T-helper 1 cell treated with Interleukin-12 subunit alpha and Interleukin-12 subunit beta and Interleukin-4 antibody, amounts not matched to agents 30 μg/mL and 1 μg/mL, for 36 hours (primary cell): ENCODE data around the gene ANKRD6.

Experiments
- H3K27ac Mint-ChIP-seq: one replicate; pipeline ENCODE4 v1.8.0; 2021; ENCODE audit warnings: mild to moderate bottlenecking, mixed read lengths
- H3K27me3 Mint-ChIP-seq: one replicate; pipeline ENCODE4 v1.8.0; 2021; ENCODE audit warnings: low read depth, mixed read lengths
- H3K36me3 Mint-ChIP-seq: one replicate; pipeline ENCODE4 v1.8.0; 2021; ENCODE audit warnings: low read depth, mixed read lengths
- H3K4me1 Mint-ChIP-seq: one replicate; pipeline ENCODE4 v1.8.0; 2021; ENCODE audit warnings: low read depth, mixed read lengths
- H3K4me3 Mint-ChIP-seq: one replicate; pipeline ENCODE4 v1.8.0; 2021; ENCODE audit warnings: mild to moderate bottlenecking, moderate library complexity, mixed read lengths
- H3K9me3 Mint-ChIP-seq: one replicate; pipeline ENCODE4 v1.8.0; 2021; ENCODE audit warnings: mixed read lengths

ANKRD6 gene

DNA sequence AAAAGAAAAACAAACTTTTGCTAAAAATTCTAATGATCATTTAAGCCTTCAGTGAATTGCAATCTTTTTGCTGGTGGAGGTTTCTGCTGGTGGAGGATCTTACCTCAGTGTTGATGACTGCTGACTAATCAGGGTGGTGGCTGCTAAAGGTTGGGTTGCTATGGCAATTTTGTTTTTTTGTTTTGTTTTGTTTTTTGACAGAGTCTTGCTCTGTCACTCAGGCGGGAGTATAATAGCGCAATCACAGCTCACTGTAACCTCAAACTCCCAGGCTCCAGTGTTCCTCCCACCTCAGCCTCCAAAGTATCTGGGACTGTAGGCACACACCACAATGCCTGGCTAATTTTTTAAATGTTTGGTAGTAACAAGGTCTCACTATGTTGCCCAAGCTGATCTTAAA, 94.7 kb downstream of the ANKRD6 start:
- H3K27ac Mint-ChIP-seq: no peak overlapping the region
- H3K4me3 Mint-ChIP-seq: no peak overlapping the region
- peaks cover 4% of the 10 kb centered on the region for H3K4me1 Mint-ChIP-seq
- H3K9me3 Mint-ChIP-seq: no peaks in the 10 kb centered on the region
- no peaks in the 10 kb centered on the region for H3K27me3 Mint-ChIP-seq
- no peaks in the 10 kb centered on the region for H3K36me3 Mint-ChIP-seq

GRCh38 chr6:89528866-89529265, 95.9 kb downstream of the ANKRD6 start:
- Mint-ChIP-seq H3K27ac (no peak overlapping the region), H3K4me1 (peaks cover 4% of the 10 kb centered on the region), H3K9me3 (no peaks in the 10 kb centered on the region), H3K36me3 (no peaks in the 10 kb centered on the region), H3K4me3 (no peak overlapping the region), H3K27me3 (no peaks in the 10 kb centered on the region)

DNA sequence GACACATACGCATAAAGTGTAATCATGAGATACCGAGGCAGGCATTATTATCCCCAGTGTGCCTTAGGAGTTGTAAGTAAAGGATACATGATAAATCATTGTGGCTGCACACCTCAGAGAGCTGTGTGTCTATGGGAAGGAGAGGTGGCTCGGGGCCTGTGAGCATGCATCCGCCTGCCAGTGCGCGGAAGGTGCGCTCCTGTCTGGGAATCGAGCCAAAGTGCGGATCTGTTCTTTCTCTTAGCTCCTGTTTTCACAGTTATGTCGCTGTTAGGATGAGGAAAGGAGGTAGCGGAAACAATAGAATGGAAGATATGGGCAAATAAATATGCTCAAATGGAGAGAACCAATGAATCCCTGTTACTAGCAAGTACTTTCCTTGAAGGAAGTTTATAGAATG, 98.0 kb downstream of the ANKRD6 start:
- H3K4me3 Mint-ChIP-seq: no peak overlapping the region
- H3K27me3 Mint-ChIP-seq: no peaks in the 10 kb centered on the region
- no peak overlapping the region for H3K27ac Mint-ChIP-seq
- H3K9me3 Mint-ChIP-seq: no peaks in the 10 kb centered on the region
- peaks cover 4% of the 10 kb centered on the region for H3K4me1 Mint-ChIP-seq
- no peaks in the 10 kb centered on the region for H3K36me3 Mint-ChIP-seq

DNA sequence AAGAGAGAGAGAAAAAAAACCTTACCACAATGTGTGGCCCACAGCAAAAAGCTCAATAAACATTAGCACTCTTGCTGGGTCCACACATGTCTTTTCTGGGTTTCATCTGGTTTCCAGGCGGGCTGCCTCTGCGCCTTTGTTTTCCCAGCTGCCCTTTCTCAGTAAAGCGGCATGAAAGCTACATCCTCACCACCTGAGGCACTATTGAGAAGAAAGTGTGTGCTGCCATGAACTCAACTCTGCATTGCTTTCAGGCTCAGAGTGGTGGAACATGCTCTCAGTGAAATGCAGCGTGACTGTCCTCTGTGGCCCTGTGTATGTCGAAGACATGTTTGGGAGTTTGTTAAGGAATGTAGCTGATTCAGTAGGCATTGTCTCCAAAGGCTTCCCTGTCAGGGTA, 103.3 kb downstream of the ANKRD6 start:
- H3K36me3 Mint-ChIP-seq: no peaks in the 10 kb centered on the region
- no peak overlapping the region for H3K4me3 Mint-ChIP-seq
- no peaks in the 10 kb centered on the region for H3K9me3 Mint-ChIP-seq
- no peaks in the 10 kb centered on the region for H3K4me1 Mint-ChIP-seq
- peaks cover 17% of the 10 kb centered on the region for H3K27me3 Mint-ChIP-seq
- no peak overlapping the region for H3K27ac Mint-ChIP-seq

DNA sequence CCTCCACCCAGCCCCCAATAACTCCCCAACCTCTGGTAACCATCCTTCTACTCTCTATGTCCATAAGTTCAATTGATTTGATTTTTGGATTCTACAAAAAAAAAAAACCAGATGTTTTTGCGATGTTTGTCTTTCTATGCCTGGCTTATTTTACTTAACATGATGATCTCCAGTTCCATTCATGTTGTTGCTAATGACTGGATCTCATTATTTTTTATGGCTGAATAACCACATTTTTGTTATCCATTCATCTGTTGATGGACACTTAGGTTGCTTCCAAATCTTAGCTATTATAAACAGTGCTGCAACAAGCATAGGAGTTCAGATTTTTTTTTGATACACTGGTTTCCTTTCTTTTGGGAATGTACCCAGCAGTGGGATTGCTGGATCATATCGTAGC, 106.8 kb downstream of the ANKRD6 start:
- Mint-ChIP-seq H3K27ac (no peak overlapping the region), H3K36me3 (no peaks in the 10 kb centered on the region), H3K27me3 (peaks cover 21% of the 10 kb centered on the region), H3K4me1 (no peaks in the 10 kb centered on the region), H3K9me3 (no peaks in the 10 kb centered on the region), H3K4me3 (no peak overlapping the region)

- Mint-ChIP-seq H3K4me1 (no peaks in the 10 kb centered on the region), H3K27ac (no peak overlapping the region), H3K9me3 (no peaks in the 10 kb centered on the region), H3K4me3 (no peak overlapping the region), H3K27me3 (peaks cover 21% of the 10 kb centered on the region), H3K36me3 (no peaks in the 10 kb centered on the region)
Measured at GRCh38 chr6:89542081-89542857, 109.3 kb downstream of the ANKRD6 start.

- no peaks in the 10 kb centered on the region for H3K4me1 Mint-ChIP-seq
- no peak overlapping the region for H3K4me3 Mint-ChIP-seq
- no peak overlapping the region for H3K27ac Mint-ChIP-seq
- no peaks in the 10 kb centered on the region for H3K36me3 Mint-ChIP-seq
- H3K9me3 Mint-ChIP-seq: no peaks in the 10 kb centered on the region
- H3K27me3 Mint-ChIP-seq: peaks cover 21% of the 10 kb centered on the region
Measured at GRCh38 chr6:89542866-89543265, 109.9 kb downstream of the ANKRD6 start.

DNA sequence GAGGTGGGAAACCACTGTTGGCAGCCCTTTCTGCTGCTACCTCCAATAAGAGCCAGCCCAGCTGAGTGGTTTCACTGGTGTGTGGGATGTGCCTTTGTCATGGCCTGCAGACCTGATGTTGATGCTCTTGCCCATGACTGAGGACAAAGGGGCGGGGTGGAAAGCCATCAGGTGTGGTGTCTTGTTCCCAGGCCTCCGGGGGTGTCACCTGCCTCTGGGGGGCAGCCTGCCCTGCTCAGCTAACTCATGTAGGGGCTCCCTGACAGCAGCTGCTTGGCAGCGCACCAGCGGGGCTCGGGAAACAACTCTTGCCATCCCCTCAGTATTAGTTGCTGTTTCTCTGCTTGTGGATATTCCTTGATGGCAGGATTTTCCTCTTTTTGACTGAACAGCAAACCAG, 114.3 kb downstream of the ANKRD6 start:
- no peaks in the 10 kb centered on the region for H3K4me1 Mint-ChIP-seq
- no peaks in the 10 kb centered on the region for H3K9me3 Mint-ChIP-seq
- H3K36me3 Mint-ChIP-seq: no peaks in the 10 kb centered on the region
- no peak overlapping the region for H3K4me3 Mint-ChIP-seq
- peaks cover 16% of the 10 kb centered on the region for H3K27me3 Mint-ChIP-seq
- no peak overlapping the region for H3K27ac Mint-ChIP-seq

- Mint-ChIP-seq H3K27me3 (peaks cover 28% of the 10 kb centered on the region), H3K4me3 (no peak overlapping the region), H3K4me1 (no peaks in the 10 kb centered on the region), H3K27ac (no peak overlapping the region), H3K36me3 (no peaks in the 10 kb centered on the region), H3K9me3 (no peaks in the 10 kb centered on the region)
Measured at GRCh38 chr6:89553431-89553830, 120.5 kb downstream of the ANKRD6 start.

- no peak overlapping the region for H3K27ac Mint-ChIP-seq
- no peaks in the 10 kb centered on the region for H3K4me1 Mint-ChIP-seq
- H3K4me3 Mint-ChIP-seq: no peak overlapping the region
- H3K27me3 Mint-ChIP-seq: peaks cover 22% of the 10 kb centered on the region
- no peaks in the 10 kb centered on the region for H3K36me3 Mint-ChIP-seq
- H3K9me3 Mint-ChIP-seq: no peaks in the 10 kb centered on the region
Measured at GRCh38 chr6:89554106-89554505, 121.2 kb downstream of the ANKRD6 start.

GRCh38 chr6:89555031-89555430, 122.1 kb downstream of the ANKRD6 start:
- Mint-ChIP-seq H3K27me3 (peaks cover 22% of the 10 kb centered on the region), H3K4me3 (no peak overlapping the region), H3K27ac (no peak overlapping the region), H3K9me3 (no peaks in the 10 kb centered on the region), H3K36me3 (no peaks in the 10 kb centered on the region), H3K4me1 (no peaks in the 10 kb centered on the region)

GRCh38 chr6:89555806-89556205, 122.9 kb downstream of the ANKRD6 start:
- H3K4me3 Mint-ChIP-seq: no peak overlapping the region
- H3K27ac Mint-ChIP-seq: no peak overlapping the region
- no peaks in the 10 kb centered on the region for H3K4me1 Mint-ChIP-seq
- H3K27me3 Mint-ChIP-seq: peaks cover 22% of the 10 kb centered on the region
- no peaks in the 10 kb centered on the region for H3K36me3 Mint-ChIP-seq
- no peaks in the 10 kb centered on the region for H3K9me3 Mint-ChIP-seq

- Mint-ChIP-seq H3K4me3 (no peak overlapping the region), H3K36me3 (no peaks in the 10 kb centered on the region), H3K27ac (no peak overlapping the region), H3K4me1 (no peaks in the 10 kb centered on the region), H3K9me3 (no peaks in the 10 kb centered on the region), H3K27me3 (peaks cover 35% of the 10 kb centered on the region)
Measured at GRCh38 chr6:89559487-89559886, 126.5 kb downstream of the ANKRD6 start.

- Mint-ChIP-seq H3K9me3 (no peaks in the 10 kb centered on the region), H3K4me1 (no peaks in the 10 kb centered on the region)
Measured at GRCh38 chr6:89562093-89562973, 129.4 kb downstream of the ANKRD6 start.

GRCh38 chr6:89563866-89564265, 130.9 kb downstream of the ANKRD6 start:
- H3K9me3 Mint-ChIP-seq: no peaks in the 10 kb centered on the region
- H3K4me1 Mint-ChIP-seq: no peaks in the 10 kb centered on the region
- peaks cover 16% of the 10 kb centered on the region for H3K27me3 Mint-ChIP-seq
- no peaks in the 10 kb centered on the region for H3K36me3 Mint-ChIP-seq
- H3K4me3 Mint-ChIP-seq: no peak overlapping the region
- no peak overlapping the region for H3K27ac Mint-ChIP-seq

More at GRCh38 chr6:89562093-89562973, 129.4 kb downstream of the ANKRD6 start:
- H3K27me3 Mint-ChIP-seq: peaks cover 21% of the 10 kb centered on the region
- no peak overlapping the region for H3K4me3 Mint-ChIP-seq
- no peaks in the 10 kb centered on the region for H3K36me3 Mint-ChIP-seq
- no peak overlapping the region for H3K27ac Mint-ChIP-seq
